Testis (tissue), 3 donors: ENCODE results near the gene NFATC2. TPM values are rescaled to one million over a fixed set of nuclear protein-coding genes. Genes with fewer than 3 reads are reported as not detected.

Experiments
- DNase-seq: peaks from one replicate; pipeline ENCODE4 v3.0.0-alpha.2; 2019
- H3K27ac ChIP-seq, 2 donors: fragments of 200-600 bp; sonication (generic); one replicate each; pipeline ENCODE4 v1.5.1; 2019
- H3K27me3 ChIP-seq: fragments of 200-600 bp; sonication (generic); one replicate; pipeline ENCODE4 v1.5.1; 2019
- H3K36me3 ChIP-seq: fragments of 200-600 bp; sonication (generic); one replicate; pipeline ENCODE4 v1.5.1; 2017; ENCODE audit warnings: low read depth; ENCODE audit errors: missing control alignments
- H3K4me1 ChIP-seq: fragments of 200-600 bp; sonication (generic); one replicate; pipeline ENCODE4 v1.5.1; 2019
- H3K4me3 ChIP-seq, 2 donors: fragments of 200-600 bp; sonication (generic); one replicate each; pipeline ENCODE4 v1.5.1; 2017 to 2019
- H3K9me3 ChIP-seq: fragments of 200-600 bp; sonication (generic); one replicate; pipeline ENCODE4 v1.5.1; 2017
- POLR2A ChIP-seq: fragments of 450-650 bp; IDR thresholded peaks from one replicate; pipeline ENCODE4 v1.6.1; 2017; ENCODE audit warnings: antibody characterized with exemption, mild to moderate bottlenecking, moderate library complexity
- WGBS, 2 donors: methylation state at CpG; one replicate each; pipeline ENCODE4 v1.1.5; 2018; 5-methylcytosine and 5-hydroxymethylcytosine counted together
- intact Hi-C: fragments of 100-400 bp; cut with DNase I; formaldehyde crosslinking; loops from one replicate; pipeline ENCODE4 v1.15.1; 2023; ENCODE audit warnings: low total_unique reads
- polyA plus RNA-seq: library from polyadenylated mRNA; stranded (reverse); fragments of 350-450 nt; fragmentation: Illumina TruSeq; extraction: RNeasy Lipid Tissue Mini Kit (QIAGEN cat#74804); gene quantifications from one replicate; pipeline ENCODE4 v1.2.3, GENCODE V29; 2014; ENCODE audit warnings: low read depth, low replicate concordance; ENCODE audit not compliant: insufficient read depth
- total RNA-seq, 2 donors: library from RNA; depleted of rRNA; stranded (reverse); fragments of >200 nt; gene quantifications; one replicate each; pipeline ENCODE4 v1.2.3, GENCODE V29; 2016
- TF ChIP-seq, protein P1 (sequence below), 3 experiments: fragments of 450-650 bp in 2 of 3; fragments of 200-600 bp in 1 of 3; sonication (generic) in 1 of 3; IDR thresholded peaks; one replicate each; pipeline ENCODE4 v1.5.1; 2016 to 2019; ENCODE audit warnings: antibody characterized with exemption in 3 of 3, mild to moderate bottlenecking in 2 of 3, moderate library complexity in 1 of 3

Gene NFATC2
- total and polyA plus RNA-seq, 3 donors from 2014 or later = 5.4 to 7.5 (median 6.5) TPM

- intact Hi-C loops = no loop called here
- TF ChIP-seq POLR2A = no peak
- TF ChIP-seq, protein P1, sequence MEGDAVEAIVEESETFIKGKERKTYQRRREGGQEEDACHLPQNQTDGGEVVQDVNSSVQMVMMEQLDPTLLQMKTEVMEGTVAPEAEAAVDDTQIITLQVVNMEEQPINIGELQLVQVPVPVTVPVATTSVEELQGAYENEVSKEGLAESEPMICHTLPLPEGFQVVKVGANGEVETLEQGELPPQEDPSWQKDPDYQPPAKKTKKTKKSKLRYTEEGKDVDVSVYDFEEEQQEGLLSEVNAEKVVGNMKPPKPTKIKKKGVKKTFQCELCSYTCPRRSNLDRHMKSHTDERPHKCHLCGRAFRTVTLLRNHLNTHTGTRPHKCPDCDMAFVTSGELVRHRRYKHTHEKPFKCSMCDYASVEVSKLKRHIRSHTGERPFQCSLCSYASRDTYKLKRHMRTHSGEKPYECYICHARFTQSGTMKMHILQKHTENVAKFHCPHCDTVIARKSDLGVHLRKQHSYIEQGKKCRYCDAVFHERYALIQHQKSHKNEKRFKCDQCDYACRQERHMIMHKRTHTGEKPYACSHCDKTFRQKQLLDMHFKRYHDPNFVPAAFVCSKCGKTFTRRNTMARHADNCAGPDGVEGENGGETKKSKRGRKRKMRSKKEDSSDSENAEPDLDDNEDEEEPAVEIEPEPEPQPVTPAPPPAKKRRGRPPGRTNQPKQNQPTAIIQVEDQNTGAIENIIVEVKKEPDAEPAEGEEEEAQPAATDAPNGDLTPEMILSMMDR (IDR thresholded peaks at IDR 0.05) = no peak
- H3K27me3 ChIP-seq = no peaks in the 10 kb centered on the region
- H3K27ac ChIP-seq = no peak overlapping the region
- peak; percentile 31 for DNase-seq
- H3K4me1 ChIP-seq = peaks cover 14% of the 10 kb centered on the region
- H3K36me3 ChIP-seq = no peaks in the 10 kb centered on the region
- no peak overlapping the region for H3K4me3 ChIP-seq
- WGBS, 2 donors = 52 to 61% methylated on average over 13 of the region's 13 CpGs
- H3K9me3 ChIP-seq = no peaks in the 10 kb centered on the region
Observed at GRCh38 chr20:51529081-51529681, 13.3 kb downstream of the NFATC2 start.

- H3K36me3 ChIP-seq = no peaks in the 10 kb centered on the region
- H3K4me1 ChIP-seq = peaks cover 14% of the 10 kb centered on the region
- intact Hi-C loops = no loop called here
- H3K27ac ChIP-seq = peak overlapping the region in 1 of 2 donors; percentile 50
- no peak overlapping the region for H3K4me3 ChIP-seq
- TF ChIP-seq POLR2A = no peak
- TF ChIP-seq, protein P1 (IDR thresholded peaks at IDR 0.05) = no peak
- H3K27me3 ChIP-seq = no peaks in the 10 kb centered on the region
- H3K9me3 ChIP-seq = no peaks in the 10 kb centered on the region
- no peak for DNase-seq
- WGBS, 2 donors = 69 to 71% methylated on average over 7 of the region's 7 CpGs
Observed at GRCh38 chr20:51528263-51529027, 14.1 kb downstream of the NFATC2 start.

DNA sequence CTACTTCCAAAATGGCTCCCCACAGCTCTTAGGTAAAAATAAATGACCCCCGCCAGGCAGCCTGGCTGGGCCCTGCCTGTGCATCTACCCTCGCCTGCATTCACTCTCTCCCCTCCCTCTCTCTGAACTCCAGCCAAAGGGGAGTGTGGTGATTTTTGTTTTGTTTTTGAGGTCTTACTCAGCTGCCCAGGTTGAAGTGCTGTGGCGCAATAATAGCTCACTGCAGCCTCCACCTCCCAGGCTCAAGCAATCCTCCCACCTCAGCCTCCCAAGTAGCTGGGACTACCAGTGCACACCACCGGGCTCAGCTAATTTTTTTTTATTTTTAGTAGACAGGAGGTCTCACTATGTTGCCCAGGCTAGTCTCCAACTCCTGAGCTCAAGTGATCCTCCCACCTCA is 15.8 kb downstream of the NFATC2 start:
- H3K36me3 ChIP-seq = no peaks in the 10 kb centered on the region
- no peak for DNase-seq
- WGBS, 2 donors = 85 to 88% methylated on average over 4 of the region's 4 CpGs
- intact Hi-C loops = no loop called here
- TF ChIP-seq, protein P1 (IDR thresholded peaks at IDR 0.05) = no peak
- no peak for TF ChIP-seq POLR2A
- no peak overlapping the region for H3K27ac ChIP-seq
- H3K27me3 ChIP-seq = no peaks in the 10 kb centered on the region
- no peaks in the 10 kb centered on the region for H3K9me3 ChIP-seq
- H3K4me3 ChIP-seq = no peak overlapping the region
- peaks cover 10% of the 10 kb centered on the region for H3K4me1 ChIP-seq

DNA sequence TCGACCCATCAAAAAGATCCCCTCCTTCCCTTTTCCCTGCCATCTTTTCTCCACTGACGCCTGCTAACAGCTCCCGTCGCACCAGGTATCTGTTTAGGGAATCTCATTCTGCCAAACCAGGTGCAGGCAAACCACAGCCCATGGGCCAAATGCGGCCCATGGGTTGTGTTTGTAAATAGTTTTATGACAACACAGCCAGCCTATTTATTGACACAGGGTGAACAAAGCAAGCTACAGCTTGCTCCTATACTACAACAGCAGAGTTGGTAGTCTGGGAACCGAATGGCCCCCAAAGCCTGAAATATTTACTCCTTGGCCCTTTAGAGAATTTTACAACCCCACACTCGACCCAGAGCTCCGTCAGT is 16.4 kb downstream of the NFATC2 start:
- DNase-seq = no peak

More for the DNA sequence above, 16.4 kb downstream of the NFATC2 start:
- intact Hi-C loops = no loop called here
- TF ChIP-seq, protein P1 (IDR thresholded peaks at IDR 0.05) = no peak
- TF ChIP-seq POLR2A = no peak
- Histone ChIP-seq H3K4me1 (peaks cover 10% of the 10 kb centered on the region), H3K9me3 (no peaks in the 10 kb centered on the region), H3K27me3 (no peaks in the 10 kb centered on the region), H3K36me3 (no peaks in the 10 kb centered on the region), H3K27ac (no peak overlapping the region), H3K4me3 (no peak overlapping the region)
- 69 to 80% methylated on average over 8 of the region's 8 CpGs for WGBS, 2 donors
